ENCODE data around the gene MEX3C.

Gene MEX3C

GRCh38 chr18:51157215-51157614 is 40.3 kb downstream of the MEX3C start:
- no peak for TF ChIP-seq CTCF (IDR thresholded peaks at IDR 0.05; ENCODE audit: low read depth, low read length)
- TF ChIP-seq MYC (IDR thresholded peaks at IDR 0.05; ENCODE audit: low read depth, low read length), result no peak
- no peak for TF ChIP-seq MAX (IDR thresholded peaks at IDR 0.05; ENCODE audit: low read depth, low read length)
- no peak for TF ChIP-seq POLR2A (IDR thresholded peaks at IDR 0.05; ENCODE audit: extremely low read depth, insufficient read length)
- no peak overlapping the region for H3K4me3 ChIP-seq (ENCODE audit: low read depth, low read length)
- peak; percentile 74 for DNase-seq (ENCODE audit: low read depth)

GRCh38 chr18:51154431-51155063 is 42.9 kb downstream of the MEX3C start:
- peak; percentile 72 for DNase-seq (ENCODE audit: low read depth)
- peak overlapping the region; percentile 21 for H3K4me3 ChIP-seq (ENCODE audit: low read depth, low read length)
- TF ChIP-seq MAX (IDR thresholded peaks at IDR 0.05; ENCODE audit: low read depth, low read length), result 0 out of 2 replicates have a peak, but pooled peaks have one; percentile 0
- no peak for TF ChIP-seq POLR2A (IDR thresholded peaks at IDR 0.05; ENCODE audit: extremely low read depth, insufficient read length)
- TF ChIP-seq CTCF (IDR thresholded peaks at IDR 0.05; ENCODE audit: low read depth, low read length), result no peak
- peak; percentile 45; the same call in 1 of the 2 replicates for TF ChIP-seq MYC (IDR thresholded peaks at IDR 0.05; ENCODE audit: low read depth, low read length)

- TF ChIP-seq MYC (IDR thresholded peaks at IDR 0.05; ENCODE audit: low read depth, low read length) (no peak), POLR2A (IDR thresholded peaks at IDR 0.05; ENCODE audit: extremely low read depth, insufficient read length) (no peak), MAX (IDR thresholded peaks at IDR 0.05; ENCODE audit: low read depth, low read length) (no peak), CTCF (IDR thresholded peaks at IDR 0.05; ENCODE audit: low read depth, low read length) (no peak)
Observed at GRCh38 chr18:51153659-51154371, 43.7 kb downstream of the MEX3C start.

GRCh38 chr18:51151568-51152511 is 45.6 kb downstream of the MEX3C start:
- DNase-seq (ENCODE audit: low read depth), result peak; percentile 45
- TF ChIP-seq MAX (IDR thresholded peaks at IDR 0.05; ENCODE audit: low read depth, low read length) (no peak), CTCF (IDR thresholded peaks at IDR 0.05; ENCODE audit: low read depth, low read length) (no peak), POLR2A (IDR thresholded peaks at IDR 0.05; ENCODE audit: extremely low read depth, insufficient read length) (no peak), MYC (IDR thresholded peaks at IDR 0.05; ENCODE audit: low read depth, low read length) (no peak)
- no peak overlapping the region for H3K4me3 ChIP-seq (ENCODE audit: low read depth, low read length)

More at GRCh38 chr18:51153659-51154371, 43.7 kb downstream of the MEX3C start:
- peak; percentile 70 for DNase-seq (ENCODE audit: low read depth)
- H3K4me3 ChIP-seq (ENCODE audit: low read depth, low read length), result peak overlapping the region; percentile 21

GRCh38 chr18:51151185-51151567 is 46.3 kb downstream of the MEX3C start:
- no peak for DNase-seq (ENCODE audit: low read depth)
- TF ChIP-seq CTCF (IDR thresholded peaks at IDR 0.05; ENCODE audit: low read depth, low read length), result no peak
- TF ChIP-seq MAX (IDR thresholded peaks at IDR 0.05; ENCODE audit: low read depth, low read length), result no peak
- no peak for TF ChIP-seq POLR2A (IDR thresholded peaks at IDR 0.05; ENCODE audit: extremely low read depth, insufficient read length)
- no peak for TF ChIP-seq MYC (IDR thresholded peaks at IDR 0.05; ENCODE audit: low read depth, low read length)
- no peak overlapping the region for H3K4me3 ChIP-seq (ENCODE audit: low read depth, low read length)
